Stomach smooth muscle (tissue), 2 donors: ENCODE results near the gene BLOC1S1.

Experiments used
- H3K27ac ChIP-seq: one replicate; pipeline ENCODE4 v1.7.0; 2013; ENCODE audit warnings: mild to moderate bottlenecking, low read length, inconsistent platforms
- H3K27me3 ChIP-seq, 2 donors: one replicate each; pipeline ENCODE4 v1.7.0; 2013; ENCODE audit warnings: low read length in 2 of 2; ENCODE audit not compliant: insufficient read depth in 2 of 2, control insufficient read depth in 1 of 2
- H3K36me3 ChIP-seq, 2 donors: one replicate each; pipeline ENCODE4 v1.7.0; 2013; ENCODE audit warnings: low read length in 2 of 2; ENCODE audit not compliant: control insufficient read depth in 2 of 2, insufficient read depth in 2 of 2
- H3K4me1 ChIP-seq: one replicate; pipeline ENCODE4 v1.7.0; 2013; ENCODE audit warnings: low read length; ENCODE audit not compliant: control insufficient read depth, insufficient read depth
- H3K4me3 ChIP-seq, 2 donors: one replicate each; pipeline ENCODE4 v1.7.0; 2013; ENCODE audit warnings: low read length in 2 of 2
- H3K9ac ChIP-seq, 2 donors: one replicate each; pipeline ENCODE4 v1.7.0; 2013; ENCODE audit warnings: low read length in 2 of 2, mild to moderate bottlenecking in 1 of 2
- H3K9me3 ChIP-seq, 2 donors: one replicate each; pipeline ENCODE4 v1.7.0; 2013; ENCODE audit warnings: low read length in 2 of 2; ENCODE audit not compliant: control insufficient read depth in 2 of 2
- donor health status: healthy.
- donor health status: Pancreatic carcinoma.

The BLOC1S1 gene

DNA sequence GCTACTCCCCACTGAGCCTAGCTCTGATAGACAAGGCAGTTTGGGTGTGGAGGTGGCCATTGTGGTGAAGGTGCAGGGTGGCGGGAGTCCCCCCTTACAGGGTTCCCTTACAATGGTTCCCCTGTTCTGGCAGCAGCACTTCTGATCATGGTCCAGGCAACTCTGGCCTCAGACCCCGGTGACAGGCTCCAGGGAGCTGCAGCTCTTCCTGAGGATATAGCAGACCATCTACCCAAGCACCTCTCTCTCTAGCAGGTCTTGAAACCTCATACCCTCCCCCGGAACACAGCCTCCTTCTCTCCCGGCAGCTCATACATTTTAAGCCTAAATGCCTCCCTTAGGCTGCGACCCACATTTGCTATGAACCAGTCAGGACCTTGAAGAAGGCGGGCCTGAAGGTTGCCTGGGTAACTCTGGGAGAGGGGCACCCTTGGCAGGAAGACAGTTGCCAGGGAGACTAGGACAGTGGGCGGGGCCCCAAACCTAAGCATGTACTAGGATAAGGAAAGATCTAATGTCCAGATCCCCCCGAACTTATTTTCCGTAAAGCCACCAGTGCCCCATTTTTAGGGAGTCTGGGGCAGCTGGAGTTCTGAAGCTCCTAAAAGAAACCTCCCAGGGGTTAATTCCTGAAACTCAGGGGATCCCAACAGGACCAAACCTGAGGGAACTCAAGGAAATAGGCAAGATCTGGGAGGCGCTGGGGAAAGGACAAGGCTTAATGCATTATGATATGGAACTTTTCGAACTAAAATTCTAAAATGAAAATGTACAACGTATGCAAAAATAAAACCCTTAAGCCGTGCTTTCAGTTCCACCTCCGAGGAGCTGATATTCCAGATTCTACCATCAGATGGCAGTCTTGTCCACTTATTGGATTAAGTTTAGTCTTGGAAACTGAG lies 22.5 kb downstream of the BLOC1S1 start:
- peaks cover 25% of the 10 kb centered on the region for H3K4me1 ChIP-seq
- peak overlapping the region; percentile 81 to 82 for H3K4me3 ChIP-seq
- H3K36me3 ChIP-seq: no peaks in the 10 kb centered on the region
- H3K27me3 ChIP-seq: no peaks in the 10 kb centered on the region
- H3K27ac ChIP-seq: peak overlapping the region; percentile 71
- no peaks in the 10 kb centered on the region for H3K9me3 ChIP-seq
- peak overlapping the region; percentile 72 for H3K9ac ChIP-seq

DNA sequence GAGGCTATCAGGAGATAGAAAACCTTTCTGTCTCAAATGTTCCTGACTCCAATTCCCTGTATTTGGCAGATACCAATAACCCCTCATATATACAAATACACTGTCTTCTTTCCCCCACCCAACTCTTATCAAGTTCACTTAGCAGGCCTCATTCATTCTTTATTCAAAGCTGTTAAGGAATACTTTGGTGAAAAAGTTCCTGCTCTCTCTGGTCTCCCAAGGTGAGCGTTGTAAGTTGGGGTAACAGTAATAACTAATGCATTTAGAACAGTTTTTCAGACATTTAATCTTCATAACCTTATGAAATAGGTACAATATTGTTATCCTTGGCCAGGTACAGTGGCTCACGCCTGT lies 23.2 kb downstream of the BLOC1S1 start:
- H3K27ac ChIP-seq: no peak overlapping the region
- H3K27me3 ChIP-seq: no peaks in the 10 kb centered on the region
- H3K9me3 ChIP-seq: no peaks in the 10 kb centered on the region
- H3K4me3 ChIP-seq: peak overlapping the region in 1 of 2 donors; percentile 82
- no peaks in the 10 kb centered on the region for H3K36me3 ChIP-seq
- H3K9ac ChIP-seq: no peak overlapping the region
- H3K4me1 ChIP-seq: peaks cover 30% of the 10 kb centered on the region

GRCh38 chr12:55741931-55742680 lies 26.3 kb downstream of the BLOC1S1 start:
- Histone ChIP-seq H3K4me1 (peaks cover 41% of the 10 kb centered on the region), H3K9me3 (no peaks in the 10 kb centered on the region), H3K9ac (peak overlapping the region; percentile 72 to 74), H3K36me3 (no peaks in the 10 kb centered on the region), H3K27me3 (no peaks in the 10 kb centered on the region), H3K4me3 (peak overlapping the region; percentile 54 to 68), H3K27ac (peak overlapping the region; percentile 62)

- no peaks in the 10 kb centered on the region for H3K9me3 ChIP-seq
- H3K4me1 ChIP-seq: peaks cover 34% of the 10 kb centered on the region
- peak within 1 kb of the TSS; percentile 72 to 74 for H3K9ac ChIP-seq
- peak within 1 kb of the TSS; percentile 62 for H3K27ac ChIP-seq
- no peaks in the 10 kb centered on the region for H3K27me3 ChIP-seq
- H3K4me3 ChIP-seq: peak within 1 kb of the TSS; percentile 73 to 82
- no peaks in the 10 kb centered on the region for H3K36me3 ChIP-seq
These were observed 27.0 kb downstream of the BLOC1S1 start, which contains the start of gene GDF11 for GRCh38 chr12:55742719-55743405. Gene GDF11, plus strand, starts transcription at chr12:55743122. Its CDS starts 195 bp downstream, at chr12:55743317.

GRCh38 chr12:55743406-55744339 lies 27.8 kb downstream of the BLOC1S1 start:
- Histone ChIP-seq H3K27ac (no peak overlapping the region), H3K4me3 (peak overlapping the region; percentile 73 to 82)

DNA sequence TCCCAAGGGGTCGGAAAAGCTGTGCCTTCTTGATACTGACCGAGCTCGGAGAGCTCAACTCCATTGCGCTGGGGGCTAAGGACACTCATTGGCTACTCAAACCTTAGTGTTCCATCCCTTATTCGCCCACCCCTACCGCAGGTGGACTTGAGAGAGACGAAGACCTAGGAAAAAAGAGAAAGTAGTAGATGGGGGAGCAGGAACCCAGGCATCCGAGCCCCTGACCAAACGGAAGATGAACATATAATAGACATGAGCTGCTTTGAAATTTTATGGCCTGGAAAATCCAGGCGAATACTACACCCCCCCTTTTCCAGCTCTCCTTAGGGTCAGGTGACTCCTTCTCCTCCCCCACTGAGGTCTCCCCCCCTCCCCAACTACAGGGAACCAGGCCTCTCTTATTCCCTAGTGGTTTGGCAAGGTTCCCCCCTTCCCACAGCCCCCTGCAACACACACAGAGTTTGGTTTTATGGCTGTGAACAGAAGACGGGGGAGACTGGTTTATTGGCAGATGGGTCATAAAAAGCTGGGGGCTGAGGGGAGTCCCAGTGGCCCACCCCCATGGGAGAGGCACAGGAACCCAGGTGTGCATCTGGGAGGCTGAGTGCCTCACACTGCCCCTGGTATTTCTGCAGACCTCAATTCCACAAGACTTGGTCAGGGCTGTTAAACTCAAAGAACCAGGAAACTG lies 28.6 kb downstream of the BLOC1S1 start:
- Histone ChIP-seq H3K9ac (peak overlapping the region; percentile 51), H3K9me3 (no peaks in the 10 kb centered on the region), H3K27ac (peak overlapping the region; percentile 31), H3K36me3 (no peaks in the 10 kb centered on the region), H3K4me3 (peak overlapping the region; percentile 73 to 82), H3K27me3 (no peaks in the 10 kb centered on the region), H3K4me1 (peaks cover 29% of the 10 kb centered on the region)

More at GRCh38 chr12:55743406-55744339, 27.8 kb downstream of the BLOC1S1 start:
- no peaks in the 10 kb centered on the region for H3K27me3 ChIP-seq
- no peaks in the 10 kb centered on the region for H3K9me3 ChIP-seq
- peak overlapping the region; percentile 51 for H3K9ac ChIP-seq
- no peaks in the 10 kb centered on the region for H3K36me3 ChIP-seq
- H3K4me1 ChIP-seq: peaks cover 29% of the 10 kb centered on the region

DNA sequence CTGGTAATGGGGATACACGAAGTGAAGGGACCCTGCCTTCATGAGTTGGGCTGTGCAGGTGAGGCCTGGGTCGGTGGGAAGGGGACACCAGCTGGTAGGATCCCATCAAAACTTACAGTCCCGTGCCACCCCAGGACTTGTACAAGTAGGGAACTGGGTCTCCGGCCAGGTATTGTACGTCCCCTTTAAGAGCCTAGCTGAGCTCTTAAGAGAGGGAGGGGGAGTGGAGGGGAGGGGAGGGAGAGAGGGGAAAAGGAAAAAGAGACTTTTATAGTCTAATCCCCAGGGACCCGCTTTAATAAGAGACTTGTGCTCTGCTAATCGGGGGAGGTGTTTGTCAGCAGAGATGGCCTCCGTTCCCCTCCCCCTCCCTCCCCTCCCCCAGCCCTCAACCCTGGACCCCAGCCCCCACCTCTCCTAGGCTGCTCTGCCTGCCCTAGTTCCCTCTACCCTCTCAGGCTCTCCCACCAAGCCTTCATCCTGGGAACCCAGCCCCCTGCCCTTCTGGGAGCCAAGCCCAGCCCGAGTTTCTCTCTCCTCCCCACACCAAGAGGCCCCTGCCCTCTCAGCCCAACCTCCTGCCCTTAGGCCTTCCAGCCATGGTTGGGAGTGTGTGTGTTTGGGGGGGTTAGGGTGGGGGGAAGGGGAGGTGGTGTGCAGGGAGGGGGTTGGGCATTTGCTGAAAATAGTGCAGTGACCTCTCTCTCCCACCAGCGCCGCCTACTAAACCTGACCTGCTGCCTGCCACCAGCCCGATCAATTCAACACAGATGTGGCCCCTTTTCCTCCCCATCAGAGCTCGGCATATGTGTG lies 29.7 kb downstream of the BLOC1S1 start:
- Histone ChIP-seq H3K27ac (peak overlapping the region; percentile 31), H3K36me3 (peaks cover 0 to 1% of the 10 kb centered on the region in 2 donors), H3K9ac (peak overlapping the region in 1 of 2 donors; percentile 14), H3K4me3 (peak overlapping the region; percentile 25 to 82), H3K27me3 (no peaks in the 10 kb centered on the region), H3K4me1 (peaks cover 29% of the 10 kb centered on the region), H3K9me3 (no peaks in the 10 kb centered on the region)

GRCh38 chr12:55746174-55746912 lies 30.5 kb downstream of the BLOC1S1 start:
- no peak overlapping the region for H3K4me3 ChIP-seq
- H3K9me3 ChIP-seq: no peaks in the 10 kb centered on the region
- no peaks in the 10 kb centered on the region for H3K27me3 ChIP-seq
- peaks cover 0 to 8% of the 10 kb centered on the region in 2 donors for H3K36me3 ChIP-seq
- peaks cover 29% of the 10 kb centered on the region for H3K4me1 ChIP-seq
- H3K27ac ChIP-seq: no peak overlapping the region
- H3K9ac ChIP-seq: no peak overlapping the region
